Activated CD4-positive, alpha-beta T cell treated with anti-CD3 and anti-CD28 coated beads, Interleukin-2, amount 10 ng/mL, durations not matched to agents 24 days and 14 days (primary cell): ENCODE data around the gene NCAPG2. TPM values are rescaled to one million over a fixed set of nuclear protein-coding genes. Genes with fewer than 3 reads are reported as not detected.

Experiments
- DNase-seq: peaks from one replicate; pipeline ENCODE4 v3.0.0; 2022
- H3K27ac Mint-ChIP-seq: one replicate; pipeline ENCODE4 v1.8.0; 2022; ENCODE audit warnings: mild to moderate bottlenecking, mixed read lengths
- H3K27me3 Mint-ChIP-seq: one replicate; pipeline ENCODE4 v1.8.0; 2022; ENCODE audit warnings: mixed read lengths
- H3K36me3 Mint-ChIP-seq: one replicate; pipeline ENCODE4 v1.8.0; 2022; ENCODE audit warnings: low read depth, mild to moderate bottlenecking, mixed read lengths
- H3K4me1 Mint-ChIP-seq: one replicate; pipeline ENCODE4 v1.8.0; 2021; ENCODE audit warnings: mixed read lengths
- H3K4me3 Mint-ChIP-seq: one replicate; pipeline ENCODE4 v1.8.0; 2022; ENCODE audit warnings: mild to moderate bottlenecking, moderate library complexity, mixed read lengths
- H3K9me3 Mint-ChIP-seq: one replicate; pipeline ENCODE4 v1.8.0; 2021; ENCODE audit warnings: mixed read lengths
- intact Hi-C: fragments of 100-400 bp; cut with micrococcal nuclease; formaldehyde crosslinking; loops from one replicate; pipeline ENCODE4 v1.15.1; 2023
- total RNA-seq: library from RNA; stranded (reverse); gene quantifications from 2 replicates; pipeline ENCODE4 v1.2.3, GENCODE V29; 2022

The NCAPG2 gene
- total RNA-seq, 1 donor from 2014 or later, result 96.3 TPM

DNA sequence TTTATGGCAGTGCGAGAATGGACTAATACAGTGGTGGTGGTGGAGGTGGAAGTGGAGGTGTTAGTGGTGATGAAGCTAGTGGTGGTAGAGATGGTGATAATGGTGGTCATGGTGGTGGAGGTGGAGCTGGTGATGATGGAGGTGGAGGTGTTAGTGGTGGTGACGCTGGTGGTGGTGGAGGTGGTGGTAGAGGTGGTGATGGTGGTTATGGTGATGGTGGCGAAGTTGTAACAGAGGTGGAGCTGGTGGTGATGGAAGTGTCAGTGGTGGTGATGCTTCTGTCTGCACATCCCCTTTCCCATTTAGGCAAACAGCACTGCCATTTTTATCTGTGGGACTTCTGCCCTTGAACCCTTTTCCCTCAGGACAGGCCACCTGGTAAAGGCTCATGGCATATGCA lies 109.5 kb downstream of the NCAPG2 start:
- intact Hi-C loops, result no loop called here
- H3K4me3 Mint-ChIP-seq, result no peak overlapping the region

DNA sequence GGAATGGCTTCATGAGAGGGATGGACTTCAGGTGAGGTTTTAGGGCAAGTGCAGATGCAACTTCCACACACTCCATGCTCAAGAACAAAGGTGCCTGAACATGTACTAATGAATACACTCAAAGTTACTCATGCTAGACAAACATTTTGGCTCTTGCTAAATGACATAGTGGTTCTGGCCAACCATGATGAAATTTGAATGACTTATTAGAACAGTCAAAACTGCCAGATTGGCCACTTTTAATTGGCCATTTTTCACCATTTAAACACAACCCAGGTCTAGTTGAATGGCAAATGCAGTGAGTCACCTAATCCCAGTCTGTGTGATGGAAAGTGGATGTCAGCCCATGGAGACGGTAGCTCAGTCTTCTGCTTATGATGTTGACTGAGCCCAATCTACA lies 112.1 kb downstream of the NCAPG2 start:
- H3K4me3 Mint-ChIP-seq, result no peak overlapping the region
- H3K27ac Mint-ChIP-seq, result no peak overlapping the region
- H3K4me1 Mint-ChIP-seq, result no peaks in the 10 kb centered on the region
- DNase-seq, result no peak
- intact Hi-C loops, result no loop called here
- peaks cover 16% of the 10 kb centered on the region for H3K27me3 Mint-ChIP-seq
- no peaks in the 10 kb centered on the region for H3K36me3 Mint-ChIP-seq
- no peaks in the 10 kb centered on the region for H3K9me3 Mint-ChIP-seq

More for the DNA sequence above, 109.5 kb downstream of the NCAPG2 start:
- Mint-ChIP-seq H3K9me3 (no peaks in the 10 kb centered on the region), H3K36me3 (no peaks in the 10 kb centered on the region), H3K27me3 (peaks cover 2% of the 10 kb centered on the region), H3K27ac (no peak overlapping the region), H3K4me1 (no peaks in the 10 kb centered on the region)
- no peak for DNase-seq

GRCh38 chr7:158591944-158592343 lies 112.7 kb downstream of the NCAPG2 start:
- DNase-seq, result no peak
- no peaks in the 10 kb centered on the region for H3K4me1 Mint-ChIP-seq
- H3K4me3 Mint-ChIP-seq, result no peak overlapping the region
- intact Hi-C loops, result no loop called here
- H3K36me3 Mint-ChIP-seq, result no peaks in the 10 kb centered on the region
- peaks cover 16% of the 10 kb centered on the region for H3K27me3 Mint-ChIP-seq
- no peaks in the 10 kb centered on the region for H3K9me3 Mint-ChIP-seq
- no peak overlapping the region for H3K27ac Mint-ChIP-seq

DNA sequence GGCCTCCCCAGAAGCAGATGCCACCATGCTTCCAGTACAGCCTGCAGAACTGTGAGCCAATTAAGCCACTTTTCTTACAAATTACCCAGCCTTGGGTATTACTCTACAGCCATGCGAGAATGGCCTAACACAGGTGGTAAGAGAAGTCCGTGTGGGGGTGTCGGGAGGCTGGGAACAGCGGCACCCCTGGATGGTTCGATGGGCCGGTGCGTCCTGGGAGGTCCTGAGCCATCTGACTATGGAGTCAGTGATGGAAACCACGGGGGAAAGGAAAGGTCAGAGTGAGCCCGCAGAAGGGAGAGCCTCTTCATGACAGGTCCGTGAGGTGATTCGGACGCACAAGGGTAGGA lies 114.4 kb downstream of the NCAPG2 start:
- Mint-ChIP-seq H3K4me1 (no peaks in the 10 kb centered on the region), H3K9me3 (no peaks in the 10 kb centered on the region), H3K36me3 (no peaks in the 10 kb centered on the region), H3K27ac (no peak overlapping the region), H3K27me3 (peaks cover 24% of the 10 kb centered on the region), H3K4me3 (no peak overlapping the region)
- DNase-seq, result no peak
- intact Hi-C loops, result no loop called here

DNA sequence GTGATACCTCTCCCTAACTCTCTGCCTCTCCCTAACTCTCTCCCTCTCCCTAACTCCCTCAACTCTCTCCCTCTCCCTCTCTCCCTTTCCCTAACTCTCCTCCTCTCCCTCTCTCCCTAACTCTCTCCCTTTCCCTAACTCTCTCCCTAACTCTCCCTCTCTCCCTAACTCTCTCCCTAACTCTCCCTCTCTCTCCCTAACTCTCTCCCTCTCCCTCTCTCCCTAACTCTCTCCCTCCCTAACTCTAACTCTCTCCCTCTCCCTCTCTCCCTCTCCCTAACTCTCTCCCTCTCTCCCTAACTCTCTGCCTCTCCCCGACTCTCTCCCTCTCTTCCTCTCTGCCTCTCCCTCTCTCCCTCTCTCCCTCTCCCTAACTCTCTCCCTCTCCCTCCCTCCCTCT lies 115.0 kb downstream of the NCAPG2 start:
- intact Hi-C loops, result no loop called here
- DNase-seq, result no peak
- Mint-ChIP-seq H3K36me3 (no peaks in the 10 kb centered on the region), H3K27ac (no peak overlapping the region), H3K27me3 (peaks cover 24% of the 10 kb centered on the region), H3K9me3 (no peaks in the 10 kb centered on the region), H3K4me1 (no peaks in the 10 kb centered on the region), H3K4me3 (no peak overlapping the region)

- H3K27me3 Mint-ChIP-seq, result peaks cover 26% of the 10 kb centered on the region
- H3K27ac Mint-ChIP-seq, result no peak overlapping the region
- intact Hi-C loops, result no loop called here
- peak overlapping the region; percentile 37 for H3K4me3 Mint-ChIP-seq
- H3K9me3 Mint-ChIP-seq, result no peaks in the 10 kb centered on the region
- no peak for DNase-seq
- H3K4me1 Mint-ChIP-seq, result no peaks in the 10 kb centered on the region
- H3K36me3 Mint-ChIP-seq, result no peaks in the 10 kb centered on the region
Observed at GRCh38 chr7:158588878-158589442, 115.6 kb downstream of the NCAPG2 start.

DNA sequence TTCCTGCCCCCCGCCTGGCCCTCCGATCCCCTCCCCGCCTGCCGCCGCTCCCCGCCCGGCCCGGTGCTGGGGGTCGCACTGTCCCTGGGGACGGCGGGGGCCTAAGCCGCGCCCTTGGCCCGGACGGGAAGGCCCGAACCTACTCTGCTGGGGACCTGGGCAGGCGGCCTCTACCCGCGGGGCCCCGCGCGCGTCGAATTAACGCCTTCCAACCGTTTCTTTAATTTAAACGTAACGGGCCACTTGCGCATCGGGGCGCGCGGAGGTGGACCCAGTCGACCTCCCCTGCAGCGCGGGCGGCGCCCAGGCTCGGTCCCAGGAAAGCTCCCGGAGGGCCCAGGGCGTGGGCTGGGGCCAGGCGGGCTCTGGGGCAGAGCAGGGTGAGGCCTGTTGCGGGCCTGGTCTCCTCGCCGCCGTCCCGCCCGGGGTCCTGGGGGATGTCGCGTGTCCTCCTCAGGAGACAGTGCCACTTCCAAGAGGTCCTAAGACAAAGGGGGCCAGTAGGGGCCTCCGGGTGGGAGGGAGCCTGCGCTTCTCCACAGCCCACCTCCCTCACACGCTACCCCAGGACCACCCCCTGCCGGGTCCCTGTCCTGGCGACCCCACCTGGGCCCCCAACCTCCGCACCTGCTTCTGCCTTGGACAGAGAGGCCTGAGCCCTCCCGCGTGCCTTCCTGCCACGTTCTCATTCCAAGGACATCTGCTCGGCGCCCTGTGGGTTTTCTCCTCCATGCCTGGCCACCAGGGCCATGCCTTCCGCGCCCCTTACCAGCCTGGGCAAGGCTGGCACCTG lies 116.3 kb downstream of the NCAPG2 start:
- Mint-ChIP-seq H3K36me3 (no peaks in the 10 kb centered on the region), H3K4me3 (peak overlapping the region; percentile 37), H3K27me3 (peaks cover 28% of the 10 kb centered on the region), H3K27ac (no peak overlapping the region), H3K4me1 (no peaks in the 10 kb centered on the region), H3K9me3 (no peaks in the 10 kb centered on the region)
- intact Hi-C loops, result no loop called here
- DNase-seq, result no peak

DNA sequence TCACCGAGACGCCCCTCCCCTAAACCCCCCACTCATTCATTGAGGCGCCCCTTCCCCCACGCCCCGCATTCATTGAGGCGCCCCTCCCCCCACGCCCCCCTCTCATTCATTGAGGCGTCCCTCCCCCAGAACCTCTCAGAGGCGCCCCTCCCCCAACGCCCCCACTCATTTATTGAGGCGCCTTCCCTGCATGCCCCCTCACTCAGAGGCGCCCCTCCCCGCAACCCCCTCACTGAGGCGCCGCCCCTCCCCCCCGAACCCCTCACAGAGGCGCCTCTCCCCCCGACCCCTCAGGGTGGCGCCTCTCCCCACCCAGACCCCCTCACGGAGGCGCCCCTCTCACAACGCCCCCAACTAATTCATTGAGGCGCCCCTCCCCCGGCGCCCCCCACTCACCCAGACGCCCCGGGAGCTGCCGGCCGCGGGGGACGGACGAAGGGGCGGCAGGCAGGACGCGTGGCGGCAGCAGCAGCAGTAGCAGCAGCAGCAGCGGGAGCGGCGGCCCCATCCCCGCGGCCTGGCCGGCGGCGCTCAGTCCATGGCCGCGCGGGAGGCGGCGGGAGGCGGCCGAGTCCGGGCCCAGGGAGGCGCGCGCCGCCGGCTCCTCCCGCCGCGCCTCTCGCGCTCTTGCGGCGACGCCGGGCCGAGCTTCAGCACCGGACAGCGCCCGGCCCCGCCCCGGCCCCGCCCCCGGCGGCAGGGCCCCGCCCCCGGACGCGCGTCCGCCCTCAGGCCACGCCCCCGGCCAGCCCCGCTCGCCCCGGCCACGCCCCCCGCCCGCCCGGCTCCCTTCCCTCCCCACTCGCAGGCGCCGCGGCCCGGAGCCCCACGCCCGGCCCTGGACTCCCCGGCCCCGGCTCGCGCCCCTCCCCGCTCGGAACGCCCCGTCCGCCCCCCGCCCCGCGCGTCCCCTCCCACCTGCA lies 117.2 kb downstream of the NCAPG2 start, which contains the start of gene PTPRN2:
Gene PTPRN2, minus strand, starts transcription at position 662 of the 923 bp plus-strand sequence.
- DNase-seq, result peak; percentile 84
- H3K36me3 Mint-ChIP-seq, result no peaks in the 10 kb centered on the region
- intact Hi-C loops, result no loop called here

DNA sequence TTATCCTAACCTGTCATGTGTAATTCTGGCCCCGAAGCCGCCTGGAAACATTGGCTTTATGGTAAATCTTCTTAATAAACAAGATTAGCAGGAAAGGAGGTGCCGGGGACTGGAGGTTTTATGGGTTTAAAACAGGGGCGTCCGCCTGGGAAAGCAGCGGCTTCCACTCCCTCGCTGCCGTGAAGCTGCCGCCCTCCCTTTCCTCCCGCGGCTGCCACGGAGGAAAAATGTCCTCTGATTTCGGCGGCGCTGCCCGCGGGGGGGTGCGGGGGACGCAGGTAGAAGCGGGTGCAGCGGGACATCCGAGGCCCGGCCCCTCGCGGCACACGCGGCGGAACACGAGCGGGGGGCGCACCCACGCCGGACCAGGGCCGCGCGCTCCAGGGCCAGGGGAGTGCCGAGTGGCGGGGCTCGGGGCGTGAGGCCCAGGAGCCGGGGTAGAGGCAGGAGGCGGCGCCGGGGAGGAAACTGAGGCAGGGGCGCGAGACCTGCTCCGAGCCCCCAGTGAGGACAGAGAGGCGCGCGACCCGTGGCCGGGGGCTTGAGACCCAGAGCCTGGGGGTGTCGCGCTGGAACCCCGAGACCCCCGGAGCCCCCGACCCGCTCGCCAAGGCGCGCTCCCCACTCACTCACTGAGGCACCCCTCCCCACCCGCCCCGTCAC lies 118.0 kb downstream of the NCAPG2 start:
- DNase-seq, result no peak
- Mint-ChIP-seq H3K4me3 (no peak overlapping the region), H3K9me3 (peaks cover 3% of the 10 kb centered on the region), H3K4me1 (no peaks in the 10 kb centered on the region), H3K36me3 (no peaks in the 10 kb centered on the region), H3K27ac (no peak overlapping the region), H3K27me3 (peaks cover 28% of the 10 kb centered on the region)
- intact Hi-C loops, result no loop called here

More for the DNA sequence above, 117.2 kb downstream of the NCAPG2 start, which contains the start of gene PTPRN2:
- Mint-ChIP-seq H3K9me3 (peaks cover 3% of the 10 kb centered on the region), H3K4me3 (peak within 1 kb of the TSS; percentile 37), H3K27me3 (peaks cover 28% of the 10 kb centered on the region), H3K4me1 (no peaks in the 10 kb centered on the region), H3K27ac (no peak within 1 kb of the TSS)

DNA sequence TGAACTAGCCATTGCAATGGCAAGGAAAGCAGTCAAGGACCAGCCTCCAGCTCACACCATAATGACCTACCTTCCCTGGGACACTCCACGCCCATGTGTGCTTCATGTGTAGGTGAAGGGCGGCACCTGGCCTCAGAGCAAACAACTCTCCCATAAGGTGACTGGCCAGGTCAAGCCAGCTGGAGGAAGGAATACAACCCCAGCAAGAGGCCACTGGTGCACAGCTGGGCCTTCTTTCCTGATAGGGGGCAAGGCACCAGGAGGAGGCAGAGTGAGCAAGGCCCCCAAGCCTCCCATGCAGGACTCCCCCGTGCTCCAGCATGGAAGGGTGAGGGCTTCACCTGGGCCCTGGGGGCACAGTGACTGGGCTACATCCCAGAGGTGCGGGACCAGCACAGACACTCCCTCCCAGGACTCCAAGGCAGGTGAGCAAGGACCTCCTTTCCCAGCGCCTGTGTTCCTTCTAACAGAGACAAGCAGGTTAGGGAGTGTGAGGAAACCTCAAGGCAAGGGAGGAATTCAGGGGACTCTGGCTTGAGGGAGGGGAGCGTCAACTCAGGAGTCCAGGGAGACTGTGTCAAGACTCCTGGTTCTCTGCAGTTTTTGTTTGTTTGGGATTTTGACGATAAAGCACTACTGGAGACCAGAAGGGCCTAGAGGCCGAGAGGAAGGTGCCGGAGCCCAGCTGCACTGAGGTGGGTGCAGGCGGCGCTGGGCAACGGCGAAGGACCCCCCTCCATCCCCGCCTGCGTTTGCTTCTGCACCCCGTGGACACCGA lies 118.7 kb downstream of the NCAPG2 start:
- DNase-seq, result no peak
- Mint-ChIP-seq H3K27ac (no peak overlapping the region), H3K27me3 (peaks cover 28% of the 10 kb centered on the region), H3K9me3 (peaks cover 7% of the 10 kb centered on the region), H3K4me3 (peak overlapping the region; percentile 52), H3K4me1 (no peaks in the 10 kb centered on the region), H3K36me3 (no peaks in the 10 kb centered on the region)
- intact Hi-C loops, result no loop called here

GRCh38 chr7:158584407-158584806 lies 120.2 kb downstream of the NCAPG2 start:
- H3K4me3 Mint-ChIP-seq, result no peak overlapping the region
- peaks cover 21% of the 10 kb centered on the region for H3K27me3 Mint-ChIP-seq
- H3K36me3 Mint-ChIP-seq, result no peaks in the 10 kb centered on the region
- H3K9me3 Mint-ChIP-seq, result peaks cover 11% of the 10 kb centered on the region
- no peaks in the 10 kb centered on the region for H3K4me1 Mint-ChIP-seq
- no peak for DNase-seq
- no peak overlapping the region for H3K27ac Mint-ChIP-seq
- intact Hi-C loops, result no loop called here

DNA sequence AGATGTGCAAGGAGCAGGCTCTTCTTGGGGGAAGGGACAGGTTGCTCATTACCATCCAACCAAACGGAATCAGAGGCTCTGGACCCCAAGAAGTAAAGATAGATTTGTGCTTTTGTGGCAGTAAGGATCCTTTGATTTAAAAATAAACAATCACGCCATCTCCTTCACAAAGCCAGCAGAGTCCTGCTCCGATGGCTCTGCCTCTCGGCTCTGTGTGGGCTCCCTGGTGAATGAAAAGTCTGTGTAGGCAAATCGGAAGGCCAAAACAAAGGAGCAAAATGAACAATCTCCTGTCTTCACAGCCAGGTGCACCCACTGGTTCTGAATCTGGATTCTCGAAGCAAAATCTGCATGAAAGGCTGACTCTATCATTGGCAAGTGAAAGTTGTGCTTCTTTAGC lies 120.8 kb downstream of the NCAPG2 start:
- DNase-seq, result no peak
- intact Hi-C loops, result no loop called here
- no peaks in the 10 kb centered on the region for H3K4me1 Mint-ChIP-seq
- no peaks in the 10 kb centered on the region for H3K36me3 Mint-ChIP-seq
- peaks cover 13% of the 10 kb centered on the region for H3K9me3 Mint-ChIP-seq
- no peak overlapping the region for H3K27ac Mint-ChIP-seq
- no peak overlapping the region for H3K4me3 Mint-ChIP-seq
- peaks cover 16% of the 10 kb centered on the region for H3K27me3 Mint-ChIP-seq

GRCh38 chr7:158583143-158583542 lies 121.5 kb downstream of the NCAPG2 start:
- Mint-ChIP-seq H3K36me3 (no peaks in the 10 kb centered on the region), H3K27me3 (peaks cover 12% of the 10 kb centered on the region), H3K9me3 (peaks cover 13% of the 10 kb centered on the region), H3K4me1 (no peaks in the 10 kb centered on the region), H3K4me3 (no peak overlapping the region), H3K27ac (no peak overlapping the region)
- intact Hi-C loops, result no loop called here
- DNase-seq, result no peak
